DOHH2 (cell line): Measurements from ENCODE around the gene MAL.

ENCODE experiments used
- EZH2phosphoT487 ChIP-seq: fragments of 200-600 bp; sonication (generic); IDR thresholded peaks from 2 replicates; pipeline ENCODE4 v1.6.1; 2017; ENCODE audit warnings: borderline replicate concordance, mild to moderate bottlenecking, antibody characterized with exemption, low read length, moderate library complexity, mixed read lengths
- TF ChIP-seq, protein P1 (sequence below): fragments of 200-600 bp; sonication (generic); IDR thresholded peaks from one replicate; pipeline ENCODE4 v1.5.1; 2014; ENCODE audit warnings: antibody characterized with exemption, mild to moderate bottlenecking, low read depth, low read length; ENCODE audit not compliant: poor library complexity, severe bottlenecking

DNA sequence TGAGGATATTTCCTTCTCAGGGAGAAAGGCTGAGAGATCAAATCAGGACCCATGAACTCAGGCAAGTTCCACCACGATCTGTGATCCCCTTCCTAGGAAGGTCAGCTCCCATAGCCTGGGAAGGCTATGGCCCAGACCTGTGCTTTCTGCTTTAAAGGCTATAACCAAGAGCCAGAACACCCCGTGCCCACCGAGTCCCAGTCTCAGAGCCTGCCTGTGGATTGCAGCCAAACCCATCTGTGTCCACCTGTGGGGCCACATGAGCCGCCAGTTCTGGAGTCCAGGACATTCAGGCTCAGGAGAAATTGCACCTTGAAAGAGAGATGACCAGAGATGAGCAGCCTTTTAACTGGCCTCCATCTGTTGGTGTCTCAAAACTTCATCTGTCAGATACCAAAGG lies 46.9 kb downstream of the MAL start:
- TF ChIP-seq, protein P1, sequence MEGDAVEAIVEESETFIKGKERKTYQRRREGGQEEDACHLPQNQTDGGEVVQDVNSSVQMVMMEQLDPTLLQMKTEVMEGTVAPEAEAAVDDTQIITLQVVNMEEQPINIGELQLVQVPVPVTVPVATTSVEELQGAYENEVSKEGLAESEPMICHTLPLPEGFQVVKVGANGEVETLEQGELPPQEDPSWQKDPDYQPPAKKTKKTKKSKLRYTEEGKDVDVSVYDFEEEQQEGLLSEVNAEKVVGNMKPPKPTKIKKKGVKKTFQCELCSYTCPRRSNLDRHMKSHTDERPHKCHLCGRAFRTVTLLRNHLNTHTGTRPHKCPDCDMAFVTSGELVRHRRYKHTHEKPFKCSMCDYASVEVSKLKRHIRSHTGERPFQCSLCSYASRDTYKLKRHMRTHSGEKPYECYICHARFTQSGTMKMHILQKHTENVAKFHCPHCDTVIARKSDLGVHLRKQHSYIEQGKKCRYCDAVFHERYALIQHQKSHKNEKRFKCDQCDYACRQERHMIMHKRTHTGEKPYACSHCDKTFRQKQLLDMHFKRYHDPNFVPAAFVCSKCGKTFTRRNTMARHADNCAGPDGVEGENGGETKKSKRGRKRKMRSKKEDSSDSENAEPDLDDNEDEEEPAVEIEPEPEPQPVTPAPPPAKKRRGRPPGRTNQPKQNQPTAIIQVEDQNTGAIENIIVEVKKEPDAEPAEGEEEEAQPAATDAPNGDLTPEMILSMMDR: no peak
- TF ChIP-seq EZH2phosphoT487: no peak
